Loucy (cell line): ENCODE measurements around the gene TXNRD1.
"Not testable (repeated sequence)": the region's sequence is repeated elsewhere in the genome, so short reads cannot be mapped to it uniquely, and the experiment has no call there.

ENCODE experiments used
- CTCF ChIP-seq: fragments of 200-600 bp; sonication (generic); conservative IDR thresholded peaks from 2 replicates; pipeline ENCODE4 v1.5.1; 2014; ENCODE audit warnings: mild to moderate bottlenecking, antibody characterized with exemption, low read length
- EZH2phosphoT487 ChIP-seq: fragments of 200-600 bp; IDR thresholded peaks from 2 replicates; pipeline ENCODE4 v1.6.1; 2018; ENCODE audit warnings: antibody characterized with exemption, mild to moderate bottlenecking, moderate library complexity, borderline replicate concordance

- not testable (repeated sequence) for TF ChIP-seq CTCF, EZH2phosphoT487
Observed at GRCh38 chr12:104394086-104394485, 178.5 kb downstream of the TXNRD1 start.
